ENCODE data around the gene CNOT11. TPM values are rescaled to one million over a fixed set of nuclear protein-coding genes. Genes with fewer than 3 reads are reported as not detected.
A peak's percentile ranks its signal among the peaks of the same experiment; 100 is the strongest.

The CNOT11 gene
- total and polyA plus RNA-seq, 2 of the 13 experiments (the other 11 are each of a cell fraction or from before 2014, with no cell fraction given) = 114 to 209 TPM

GRCh38 chr2:101205521-101206479 is 46.9 kb upstream of the CNOT11 start (continued):
- TF ChIP-seq ETV5 (CRISPR knock-in tag; IDR thresholded peaks at IDR 0.05; ENCODE audit: borderline replicate concordance) (peak; percentile 43; the same call in 1 of the 2 replicates), ZNF512 (CRISPR knock-in tag; IDR thresholded peaks at IDR 0.05) (no peak), CHD2 (IDR thresholded peaks at IDR 0.05; ENCODE audit: low read depth, low read length) (no peak), SP2 (CRISPR knock-in tag; IDR thresholded peaks at IDR 0.05) (no peak), SYNCRIP (IDR thresholded peaks at IDR 0.05; ENCODE audit: insufficient read depth, low read depth, low read length) (no peak), PATZ1 (CRISPR knock-in tag; IDR thresholded peaks at IDR 0.05) (no peak), RBM22 (optimal IDR thresholded peaks at IDR 0.05; ENCODE audit: low read length) (no peak), ZNF367 (CRISPR knock-in tag; IDR thresholded peaks at IDR 0.05; ENCODE audit: borderline replicate concordance) (no peak), PHF20 (CRISPR knock-in tag; IDR thresholded peaks at IDR 0.05) (no peak), LRRFIP1 (CRISPR knock-in tag; conservative IDR thresholded peaks at IDR 0.05) (no peak), ZFP62 (CRISPR knock-in tag; IDR thresholded peaks at IDR 0.05) (no peak), ZKSCAN8 (CRISPR knock-in tag; IDR thresholded peaks at IDR 0.05; ENCODE audit: borderline replicate concordance) (0 out of 2 replicates have a peak, but pooled peaks have one; percentile 38), MLXIP (CRISPR knock-in tag; IDR thresholded peaks at IDR 0.05; ENCODE audit: borderline replicate concordance) (no peak), MAFK (conservative IDR thresholded peaks at IDR 0.05 in 1 of 2, IDR thresholded peaks at IDR 0.05 in 1 of 2; ENCODE audit: low read length in 2 of 2) (no peak), ZNF263 (CRISPR knock-in tag; IDR thresholded peaks at IDR 0.05) (no peak), ZNF768 (CRISPR knock-in tag; IDR thresholded peaks at IDR 0.05) (no peak), KAT7 (CRISPR knock-in tag; IDR thresholded peaks at IDR 0.05; ENCODE audit: borderline replicate concordance) (no peak; the same call in 1 of the 2 replicates), ZNF33B (CRISPR knock-in tag; IDR thresholded peaks at IDR 0.05) (no peak), GTF2F1 (IDR thresholded peaks at IDR 0.05; ENCODE audit: low read length) (no peak), SPEN (CRISPR knock-in tag; IDR thresholded peaks at IDR 0.05; ENCODE audit: low read depth) (0 out of 2 replicates have a peak, but pooled peaks have one; percentile 24)

All from HepG2 (cell line).